ENCODE results near the gene FAM53B.

The FAM53B gene

GRCh38 chr10:124672181-124672638 is 72.0 kb downstream of the FAM53B start:
- Histone ChIP-seq H3K4me3 (IDR thresholded peaks at IDR 0.05; ENCODE audit: insufficient read depth, low read depth, low read length) (no peak overlapping the region), H3K79me2 (ENCODE audit: insufficient read depth, low read depth) (peaks cover 11% of the 10 kb centered on the region; the same call in 1 of the 2 replicates), H4K20me1 (ENCODE audit: insufficient read depth) (no peaks in the 10 kb centered on the region), H3K4me1 (ENCODE audit: low read depth, poor library complexity, severe bottlenecking) (peaks cover 10% of the 10 kb centered on the region), H2AFZ (ENCODE audit: low read depth) (no peak overlapping the region), H3K9ac (no peak overlapping the region), H3K36me3 (ENCODE audit: insufficient read depth) (no peaks in the 10 kb centered on the region), H3K27me3 (ENCODE audit: insufficient read depth, low read depth) (no peaks in the 10 kb centered on the region), H3K27ac (no peak overlapping the region), H3K4me2 (no peak overlapping the region)
- TF ChIP-seq CTCF (conservative IDR thresholded peaks at IDR 0.05; ENCODE audit: low read depth, low read length), result no peak

- TF ChIP-seq CTCF (conservative IDR thresholded peaks at IDR 0.05; ENCODE audit: low read depth, low read length), result no peak
- Histone ChIP-seq H4K20me1 (ENCODE audit: insufficient read depth) (no peaks in the 10 kb centered on the region), H3K27ac (no peak overlapping the region), H3K36me3 (ENCODE audit: insufficient read depth) (no peaks in the 10 kb centered on the region), H3K79me2 (ENCODE audit: insufficient read depth, low read depth) (peaks cover 11% of the 10 kb centered on the region; the same call in 1 of the 2 replicates), H2AFZ (ENCODE audit: low read depth) (no peak overlapping the region), H3K4me2 (no peak overlapping the region), H3K4me1 (ENCODE audit: low read depth, poor library complexity, severe bottlenecking) (peaks cover 10% of the 10 kb centered on the region), H3K4me3 (IDR thresholded peaks at IDR 0.05; ENCODE audit: insufficient read depth, low read depth, low read length) (no peak overlapping the region), H3K27me3 (ENCODE audit: insufficient read depth, low read depth) (no peaks in the 10 kb centered on the region), H3K9ac (no peak overlapping the region)
Observed at GRCh38 chr10:124671486-124672075, 72.6 kb downstream of the FAM53B start.

GRCh38 chr10:124670849-124671248 is 73.3 kb downstream of the FAM53B start:
- Histone ChIP-seq H3K79me2 (ENCODE audit: insufficient read depth, low read depth) (peaks cover 11% of the 10 kb centered on the region; the same call in 1 of the 2 replicates), H4K20me1 (ENCODE audit: insufficient read depth) (no peaks in the 10 kb centered on the region), H2AFZ (ENCODE audit: low read depth) (no peak overlapping the region), H3K27ac (no peak overlapping the region), H3K4me3 (IDR thresholded peaks at IDR 0.05; ENCODE audit: insufficient read depth, low read depth, low read length) (no peak overlapping the region), H3K27me3 (ENCODE audit: insufficient read depth, low read depth) (no peaks in the 10 kb centered on the region), H3K9ac (no peak overlapping the region), H3K36me3 (ENCODE audit: insufficient read depth) (no peaks in the 10 kb centered on the region), H3K4me2 (no peak overlapping the region), H3K4me1 (ENCODE audit: low read depth, poor library complexity, severe bottlenecking) (peaks cover 10% of the 10 kb centered on the region)
- TF ChIP-seq CTCF (conservative IDR thresholded peaks at IDR 0.05; ENCODE audit: low read depth, low read length), result no peak

GRCh38 chr10:124669824-124670654 is 74.1 kb downstream of the FAM53B start:
- H3K36me3 ChIP-seq (ENCODE audit: insufficient read depth), result no peaks in the 10 kb centered on the region
- H3K27ac ChIP-seq, result no peak overlapping the region
- H3K4me1 ChIP-seq (ENCODE audit: low read depth, poor library complexity, severe bottlenecking), result peaks cover 10% of the 10 kb centered on the region
- no peaks in the 10 kb centered on the region for H4K20me1 ChIP-seq (ENCODE audit: insufficient read depth)
- no peaks in the 10 kb centered on the region for H3K27me3 ChIP-seq (ENCODE audit: insufficient read depth, low read depth)
- TF ChIP-seq CTCF (conservative IDR thresholded peaks at IDR 0.05; ENCODE audit: low read depth, low read length), result no peak
- peaks cover 10% of the 10 kb centered on the region; the same call in 1 of the 2 replicates for H3K79me2 ChIP-seq (ENCODE audit: insufficient read depth, low read depth)
- no peak overlapping the region for H3K9ac ChIP-seq
- no peak overlapping the region for H2AFZ ChIP-seq (ENCODE audit: low read depth)
- H3K4me3 ChIP-seq (IDR thresholded peaks at IDR 0.05; ENCODE audit: insufficient read depth, low read depth, low read length), result no peak overlapping the region
- H3K4me2 ChIP-seq, result no peak overlapping the region
